Neural cell (in vitro differentiated cells): ENCODE measurements around the gene INPP4B. TPM values are rescaled to one million over a fixed set of nuclear protein-coding genes. Genes with fewer than 3 reads are reported as not detected.
A peak's percentile ranks its signal among the peaks of the same experiment; 100 is the strongest.

ENCODE experiments used
- H2AFZ ChIP-seq: fragments of 200-600, 300-800 bp; sonication (generic), shearing (Covaris generic); 2 replicates; pipeline ENCODE4 v1.6.0; 2014; ENCODE audit warnings: low read depth, mild to moderate bottlenecking, antibody characterized with exemption, low read length, moderate library complexity
- H3F3A ChIP-seq: fragments of 200-600 bp; shearing (Covaris generic); 2 replicates; pipeline ENCODE4 v1.6.1; 2016; ENCODE audit warnings: mild to moderate bottlenecking, moderate library complexity, mixed read lengths, antibody characterized with exemption, low read length; ENCODE audit not compliant: insufficient read depth, poor library complexity, severe bottlenecking
- H3K27ac ChIP-seq: fragments of 200-600, 300-800 bp; sonication (generic), shearing (Covaris generic); 2 replicates; pipeline ENCODE4 v1.5.1; 2014; ENCODE audit warnings: mild to moderate bottlenecking, low read length, moderate library complexity
- H3K27me3 ChIP-seq: fragments of 300-800, 200-600 bp; sonication (generic), shearing (Covaris generic); 2 replicates; pipeline ENCODE4 v1.6.0; 2014; ENCODE audit warnings: mild to moderate bottlenecking, low read depth, low read length, moderate library complexity; ENCODE audit not compliant: insufficient read depth
- H3K36me3 ChIP-seq: fragments of 300-800, 200-600 bp; sonication (generic), shearing (Covaris generic); 2 replicates; pipeline ENCODE4 v1.5.1; 2014; ENCODE audit warnings: mild to moderate bottlenecking, antibody characterized with exemption, low read length, moderate library complexity; ENCODE audit not compliant: insufficient read depth
- H3K4me2 ChIP-seq: fragments of 300-800, 200-600 bp; sonication (generic), shearing (Covaris generic); 2 replicates; pipeline ENCODE4 v1.6.0; 2014; ENCODE audit warnings: mild to moderate bottlenecking, low read length
- H3K4me3 ChIP-seq: fragments of 300-800, 200-600 bp; sonication (generic), shearing (Covaris generic); 2 replicates; pipeline ENCODE4 v1.5.1; 2014; ENCODE audit warnings: mild to moderate bottlenecking, low read length, moderate library complexity
- H3K79me2 ChIP-seq: fragments of 200-600 bp; shearing (Covaris generic); replicated peaks from 2 replicates; pipeline ENCODE4 v1.6.0; 2014; ENCODE audit warnings: mild to moderate bottlenecking, low read length, moderate library complexity; ENCODE audit not compliant: insufficient read depth
- H3K9ac ChIP-seq: fragments of 300-800, 200-600 bp; sonication (generic), shearing (Covaris generic); 2 replicates; pipeline ENCODE4 v1.6.1; 2016; ENCODE audit warnings: mild to moderate bottlenecking, low read length, mixed read lengths
- H3K9me2 ChIP-seq: fragments of 200-600 bp; shearing (Covaris generic); 2 replicates; pipeline ENCODE4 v1.6.1; 2016; ENCODE audit warnings: mild to moderate bottlenecking, low read length, mixed read lengths; ENCODE audit not compliant: insufficient read depth
- H3K9me3 ChIP-seq: fragments of 200-600, 300-800 bp; sonication (generic), shearing (Covaris generic); 2 replicates; pipeline ENCODE4 v1.6.1; 2016; ENCODE audit warnings: mild to moderate bottlenecking, mixed run types, low read length, moderate library complexity, mixed read lengths
- H4K20me1 ChIP-seq: fragments of 200-600 bp; shearing (Covaris generic); 2 replicates; pipeline ENCODE4 v1.6.1; 2016; ENCODE audit warnings: mild to moderate bottlenecking, mixed run types; ENCODE audit not compliant: insufficient read depth
- CTCF ChIP-seq: fragments of 450-650 bp; IDR thresholded peaks from 2 replicates; pipeline ENCODE4 v1.5.1; 2014; ENCODE audit warnings: antibody characterized with exemption, mild to moderate bottlenecking, moderate library complexity; ENCODE audit not compliant: poor library complexity, severe bottlenecking
- EP300 ChIP-seq: fragments of 450-650 bp; conservative IDR thresholded peaks from 2 replicates; pipeline ENCODE4 v1.6.1; 2014; ENCODE audit warnings: antibody characterized with exemption, mild to moderate bottlenecking, moderate library complexity; ENCODE audit not compliant: poor library complexity, severe bottlenecking
- EZH2 ChIP-seq: fragments of 200-600, 300-800 bp; shearing (Covaris generic), sonication (generic); IDR thresholded peaks from 2 replicates; pipeline ENCODE4 v1.6.1; 2014; ENCODE audit warnings: antibody characterized with exemption, low read length, borderline replicate concordance, mild to moderate bottlenecking; ENCODE audit not compliant: insufficient read depth, poor library complexity, severe bottlenecking
- MXI1 ChIP-seq: fragments of 450-650 bp; conservative IDR thresholded peaks from 2 replicates; pipeline ENCODE4 v1.6.1; 2014; ENCODE audit warnings: antibody characterized with exemption, mild to moderate bottlenecking; ENCODE audit not compliant: poor library complexity, severe bottlenecking
- POLR2AphosphoS5 ChIP-seq: IDR thresholded peaks from 2 replicates; pipeline ENCODE4 v1.6.1; 2012
- RAD21 ChIP-seq: fragments of 450-650 bp; conservative IDR thresholded peaks from 2 replicates; pipeline ENCODE4 v1.6.1; 2014; ENCODE audit warnings: antibody characterized with exemption, mild to moderate bottlenecking, moderate library complexity
- REST ChIP-seq: IDR thresholded peaks from 2 replicates; pipeline ENCODE4 v1.6.1; 2012; ENCODE audit warnings: borderline replicate concordance
- SMC3 ChIP-seq: fragments of 450-650 bp; conservative IDR thresholded peaks from 2 replicates; pipeline ENCODE4 v1.6.1; 2014; ENCODE audit warnings: antibody characterized with exemption, mild to moderate bottlenecking, moderate library complexity; ENCODE audit not compliant: poor library complexity
- TAF1 ChIP-seq: IDR thresholded peaks from 2 replicates; pipeline ENCODE4 v1.6.1; 2012; ENCODE audit warnings: low read depth
- polyA plus RNA-seq: library from polyadenylated mRNA; depleted of rRNA; stranded (reverse); fragments of >200 nt; gene quantifications from 2 replicates; pipeline ENCODE4 v1.2.3, GENCODE V29; 2014

The INPP4B gene
- polyA plus RNA-seq, 1 donor from 2014 or later = 0.30 TPM

GRCh38 chr4:142886566-142886965 is 40.5 kb upstream of the INPP4B start:
- no peak for TF ChIP-seq POLR2AphosphoS5
- TF ChIP-seq EZH2 = no peak
- TF ChIP-seq EP300 = no peak
- no peak for TF ChIP-seq RAD21
- TF ChIP-seq TAF1 = no peak
- TF ChIP-seq SMC3 = no peak
- no peak for TF ChIP-seq REST
- TF ChIP-seq MXI1 = no peak
- TF ChIP-seq CTCF = no peak

GRCh38 chr4:142883040-142883832 is 37.1 kb upstream of the INPP4B start:
- Histone ChIP-seq H3K79me2 (no peaks in the 10 kb centered on the region), H4K20me1 (no peaks in the 10 kb centered on the region), H3K4me2 (no peak overlapping the region), H3K9me2 (no peaks in the 10 kb centered on the region), H3K9ac (no peak overlapping the region), H3K27me3 (no peaks in the 10 kb centered on the region), H2AFZ (no peak overlapping the region), H3K27ac (no peak overlapping the region), H3K9me3 (no peaks in the 10 kb centered on the region), H3F3A (no peaks in the 10 kb centered on the region), H3K4me3 (no peak overlapping the region), H3K36me3 (no peaks in the 10 kb centered on the region)
- TF ChIP-seq MXI1 (no peak), SMC3 (peak; percentile 22), TAF1 (no peak), EZH2 (no peak), CTCF (peak; percentile 42), REST (no peak), RAD21 (peak; percentile 32)

More at GRCh38 chr4:142886566-142886965, 40.5 kb upstream of the INPP4B start:
- H3K9me2 ChIP-seq = no peaks in the 10 kb centered on the region
- H4K20me1 ChIP-seq = no peaks in the 10 kb centered on the region
- no peaks in the 10 kb centered on the region for H3K27me3 ChIP-seq
- no peak overlapping the region for H3K27ac ChIP-seq
- no peak overlapping the region for H3K4me3 ChIP-seq
- H2AFZ ChIP-seq = no peak overlapping the region
- H3K36me3 ChIP-seq = no peaks in the 10 kb centered on the region
- no peak overlapping the region for H3K4me2 ChIP-seq
- H3K9me3 ChIP-seq = no peaks in the 10 kb centered on the region
- no peak overlapping the region for H3K9ac ChIP-seq
- no peaks in the 10 kb centered on the region for H3F3A ChIP-seq
- H3K79me2 ChIP-seq = no peaks in the 10 kb centered on the region
